HG03135 (cell line): Measurements from ENCODE around the gene CREBZF.
"Not testable (repeated sequence)": the region's sequence is repeated elsewhere in the genome, so short reads cannot be mapped to it uniquely, and the experiment has no call there.

Experiments used
- ATAC-seq: cut with Tn5 transposase; IDR thresholded peaks from one replicate; pipeline ENCODE4 v1.9.1; 2021; ENCODE audit warnings: mild to moderate bottlenecking, moderate library complexity; ENCODE audit not compliant: unreplicated experiment

CREBZF gene

GRCh38 chr11:85627332-85627997 lies 37.5 kb downstream of the CREBZF start, which contains the start of gene DLG2:
Gene DLG2, minus strand, starts transcription at chr11:85627344.
- ATAC-seq = peak; percentile 5

GRCh38 chr11:85626496-85626895 lies 38.4 kb downstream of the CREBZF start:
- no peak for ATAC-seq

GRCh38 chr11:85620256-85620655 lies 44.7 kb downstream of the CREBZF start:
- no peak for ATAC-seq

DNA sequence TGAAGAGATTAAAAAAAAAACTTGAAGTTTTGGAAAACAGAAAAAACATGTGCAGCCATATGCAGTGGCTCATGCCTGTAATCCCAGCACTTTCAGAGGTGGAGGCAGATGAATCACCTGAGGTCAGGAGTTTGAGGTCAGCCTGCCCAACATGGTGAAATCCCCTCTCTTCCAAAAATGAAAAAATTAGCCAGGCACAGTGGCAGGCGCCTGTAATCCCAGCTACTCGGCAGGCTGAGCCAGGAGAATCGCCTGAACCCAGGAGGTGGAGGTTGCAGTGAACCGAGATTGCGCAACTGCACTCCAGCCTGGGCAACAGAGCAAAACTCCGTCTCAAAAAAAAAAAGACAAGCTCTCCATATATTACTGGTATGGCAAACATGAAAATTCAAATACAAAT lies 45.4 kb downstream of the CREBZF start:
- ATAC-seq = no peak

DNA sequence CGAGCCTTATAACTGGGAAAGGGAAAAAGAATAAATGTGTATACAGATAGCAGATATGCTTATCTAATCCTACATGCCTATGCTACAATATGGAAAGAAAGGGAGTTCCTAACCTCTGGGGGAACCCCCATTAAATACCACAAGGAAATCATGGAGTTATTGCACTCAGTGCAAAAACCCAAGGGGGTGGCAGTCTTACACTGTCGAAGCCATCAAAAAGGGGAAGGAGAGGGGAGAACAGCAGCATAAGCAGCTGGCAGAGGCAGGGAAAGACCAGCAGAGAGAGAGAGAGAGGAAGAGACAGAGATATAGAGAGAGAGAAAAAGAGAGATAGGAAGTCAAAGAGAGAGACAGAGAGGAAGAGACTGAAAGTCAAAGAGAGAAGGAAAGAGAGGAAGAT lies 53.3 kb downstream of the CREBZF start:
- not testable (repeated sequence) for ATAC-seq
